NCI-H526 treated with DMSO at 0.1 percent for 48 hours (cell line): ENCODE results near the gene DGCR2.
"Not testable (repeated sequence)": the region's sequence is repeated elsewhere in the genome, so short reads cannot be mapped to it uniquely, and the experiment has no call there.

Source experiments
- DNase-seq: peaks from one replicate; lab custom pipeline; 2025; lab: John Stamatoyannopoulos, UW

The DGCR2 gene

GRCh38 chr22:19041704-19042074 is 80.5 kb downstream of the DGCR2 start:
- no peak for DNase-seq

GRCh38 chr22:19040888-19041703 is 81.1 kb downstream of the DGCR2 start:
- no peak for DNase-seq

GRCh38 chr22:19040391-19040861 is 81.8 kb downstream of the DGCR2 start:
- no peak for DNase-seq

GRCh38 chr22:19039796-19040280 is 82.4 kb downstream of the DGCR2 start:
- no peak for DNase-seq

GRCh38 chr22:19039448-19039780 is 82.8 kb downstream of the DGCR2 start:
- no peak for DNase-seq

- DNase-seq: no peak
Observed at GRCh38 chr22:19038728-19039447, 83.3 kb downstream of the DGCR2 start.

- DNase-seq: no peak
Observed at GRCh38 chr22:19038164-19038546, 84.1 kb downstream of the DGCR2 start.

GRCh38 chr22:19037282-19038163 is 84.7 kb downstream of the DGCR2 start:
- DNase-seq: no peak

- DNase-seq: no peak
Observed at GRCh38 chr22:19036523-19037273, 85.5 kb downstream of the DGCR2 start.

GRCh38 chr22:19036229-19036522 is 86.0 kb downstream of the DGCR2 start:
- DNase-seq: no peak

- DNase-seq: no peak
Observed at GRCh38 chr22:19035474-19036228, 86.6 kb downstream of the DGCR2 start.

- not testable (repeated sequence) for DNase-seq
Observed at GRCh38 chr22:19035126-19035473, 87.1 kb downstream of the DGCR2 start.

- not testable (repeated sequence) for DNase-seq
Observed at GRCh38 chr22:19034724-19035120, 87.5 kb downstream of the DGCR2 start.

- not testable (repeated sequence) for DNase-seq
Observed at GRCh38 chr22:19034031-19034723, 88.0 kb downstream of the DGCR2 start.

GRCh38 chr22:19033568-19033905 is 88.7 kb downstream of the DGCR2 start:
- not testable (repeated sequence) for DNase-seq

GRCh38 chr22:19032898-19033567 is 89.2 kb downstream of the DGCR2 start:
- not testable (repeated sequence) for DNase-seq

- DNase-seq: not testable (repeated sequence)
Observed at GRCh38 chr22:19032156-19032785, 89.9 kb downstream of the DGCR2 start.

GRCh38 chr22:19030889-19031252 is 91.3 kb downstream of the DGCR2 start:
- DNase-seq: not testable (repeated sequence)

GRCh38 chr22:19030226-19030888 is 91.9 kb downstream of the DGCR2 start:
- not testable (repeated sequence) for DNase-seq
